Measurements from ENCODE around the gene MSI2.

DNA sequence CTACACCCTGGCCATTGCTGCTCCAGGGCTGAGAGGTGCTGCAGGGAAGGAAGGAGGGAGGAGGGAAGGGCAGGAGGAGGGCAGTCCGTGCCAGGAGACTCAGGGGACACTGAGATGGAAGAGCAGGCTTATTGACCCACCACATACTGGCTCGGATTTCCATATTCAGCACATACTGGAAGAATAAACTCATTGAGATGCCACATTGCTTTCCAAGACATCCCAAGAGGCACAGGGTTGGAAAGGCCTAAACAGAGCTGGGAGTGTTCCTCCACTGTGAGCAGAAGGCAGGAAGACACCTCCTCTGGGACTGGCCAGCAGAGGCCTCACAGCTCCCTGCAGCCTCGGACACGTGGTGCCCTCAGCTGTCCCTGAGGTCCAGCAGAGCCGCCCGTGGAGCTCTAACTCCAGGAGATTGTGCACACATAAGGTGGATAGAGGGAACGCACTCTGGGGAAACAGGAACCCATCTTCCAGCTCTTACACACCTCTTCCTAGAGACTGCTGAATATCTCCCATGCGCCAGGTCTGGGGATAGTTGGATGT, 471.4 kb downstream of the MSI2 start:
- TF ChIP-seq, protein P1, sequence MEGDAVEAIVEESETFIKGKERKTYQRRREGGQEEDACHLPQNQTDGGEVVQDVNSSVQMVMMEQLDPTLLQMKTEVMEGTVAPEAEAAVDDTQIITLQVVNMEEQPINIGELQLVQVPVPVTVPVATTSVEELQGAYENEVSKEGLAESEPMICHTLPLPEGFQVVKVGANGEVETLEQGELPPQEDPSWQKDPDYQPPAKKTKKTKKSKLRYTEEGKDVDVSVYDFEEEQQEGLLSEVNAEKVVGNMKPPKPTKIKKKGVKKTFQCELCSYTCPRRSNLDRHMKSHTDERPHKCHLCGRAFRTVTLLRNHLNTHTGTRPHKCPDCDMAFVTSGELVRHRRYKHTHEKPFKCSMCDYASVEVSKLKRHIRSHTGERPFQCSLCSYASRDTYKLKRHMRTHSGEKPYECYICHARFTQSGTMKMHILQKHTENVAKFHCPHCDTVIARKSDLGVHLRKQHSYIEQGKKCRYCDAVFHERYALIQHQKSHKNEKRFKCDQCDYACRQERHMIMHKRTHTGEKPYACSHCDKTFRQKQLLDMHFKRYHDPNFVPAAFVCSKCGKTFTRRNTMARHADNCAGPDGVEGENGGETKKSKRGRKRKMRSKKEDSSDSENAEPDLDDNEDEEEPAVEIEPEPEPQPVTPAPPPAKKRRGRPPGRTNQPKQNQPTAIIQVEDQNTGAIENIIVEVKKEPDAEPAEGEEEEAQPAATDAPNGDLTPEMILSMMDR (IDR thresholded peaks at IDR 0.05; ENCODE audit: low read length) = no peak
- no peak for TF ChIP-seq EZH2 (IDR thresholded peaks at IDR 0.05; ENCODE audit: borderline replicate concordance, low read length)
